Thymus (tissue), 11 donors: Measurements from ENCODE around the gene SPATC1L. TPM values are rescaled to one million over a fixed set of nuclear protein-coding genes. Genes with fewer than 3 reads are reported as not detected.

ENCODE experiments used
- DNase-seq, 9 donors: peaks; one replicate each; pipeline ENCODE4 v3.0.0-alpha.2; 2013; ENCODE audit warnings: low spot score in 9 of 9, low read depth in 6 of 9, missing footprints in 1 of 9
- H3K27ac ChIP-seq, 2 donors: one replicate each; pipeline ENCODE4 v1.5.1; 2013; ENCODE audit warnings: control low read depth in 1 of 2, low read depth in 1 of 2, low read length in 1 of 2, mild to moderate bottlenecking in 1 of 2, moderate library complexity in 1 of 2
- H3K27me3 ChIP-seq, 2 donors: one replicate each; pipeline ENCODE4 v1.5.1; 2013; ENCODE audit warnings: low read length in 1 of 2; ENCODE audit not compliant: control insufficient read depth in 2 of 2, insufficient read depth in 1 of 2
- H3K36me3 ChIP-seq, 2 donors: one replicate each; pipeline ENCODE4 v1.5.1; 2013; ENCODE audit warnings: low read length in 1 of 2, mild to moderate bottlenecking in 1 of 2, moderate library complexity in 1 of 2; ENCODE audit not compliant: control insufficient read depth in 2 of 2, insufficient read depth in 2 of 2
- H3K4me1 ChIP-seq, 2 donors: one replicate each; pipeline ENCODE4 v1.5.1; 2013; ENCODE audit warnings: low read length in 2 of 2; ENCODE audit not compliant: control insufficient read depth in 2 of 2, insufficient read depth in 2 of 2
- H3K4me3 ChIP-seq, 2 donors: one replicate each; pipeline ENCODE4 v1.5.1; 2013; ENCODE audit warnings: low read length in 2 of 2, control low read depth in 1 of 2, mild to moderate bottlenecking in 1 of 2
- H3K9me3 ChIP-seq, 2 donors: one replicate each; pipeline ENCODE4 v1.5.1; 2013; ENCODE audit warnings: low read length in 1 of 2, mild to moderate bottlenecking in 1 of 2; ENCODE audit not compliant: control insufficient read depth in 2 of 2, insufficient read depth in 1 of 2
- WGBS: extraction: QIAGEN DNeasy Blood & Tissue Kit; methylation state at CpG from one replicate; pipeline ENCODE4 v1.1.7; 2013; 5-methylcytosine and 5-hydroxymethylcytosine counted together
- polyA plus RNA-seq: library from polyadenylated mRNA; stranded (reverse); fragments of 200-250 nt; gene quantifications from one replicate; pipeline ENCODE4 v1.2.3, GENCODE V29; 2013
- total RNA-seq: library from RNA; stranded (reverse); fragments of 120-200 nt; gene quantifications from one replicate; pipeline ENCODE4 v1.2.4, GENCODE V29; 2013
- donor health status: healthy.

SPATC1L gene
- total and polyA plus RNA-seq, 2 donors, result 4.8 to 9.6 TPM

GRCh38 chr21:46120301-46121285 lies 63.7 kb downstream of the SPATC1L start:
- Histone ChIP-seq H3K9me3 (peaks cover 0 to 8% of the 10 kb centered on the region in 2 donors), H3K27ac (no peak overlapping the region), H3K4me3 (no peak overlapping the region), H3K4me1 (no peaks in the 10 kb centered on the region), H3K36me3 (peaks cover 0 to 2% of the 10 kb centered on the region in 2 donors), H3K27me3 (no peaks in the 10 kb centered on the region)
- DNase-seq, result no peak
- 93% methylated on average over 26 of the region's 26 CpGs for WGBS

- no peaks in the 10 kb centered on the region for H3K4me1 ChIP-seq
- no peak overlapping the region for H3K27ac ChIP-seq
- peaks cover 0 to 2% of the 10 kb centered on the region in 2 donors for H3K36me3 ChIP-seq
- H3K27me3 ChIP-seq, result no peaks in the 10 kb centered on the region
- no peak overlapping the region for H3K4me3 ChIP-seq
- DNase-seq, result no peak
- 94% methylated on average over 14 of the region's 14 CpGs for WGBS
- peaks cover 0 to 14% of the 10 kb centered on the region in 2 donors for H3K9me3 ChIP-seq
Observed at GRCh38 chr21:46119637-46120271, 64.5 kb downstream of the SPATC1L start.

- Histone ChIP-seq H3K27ac (no peak overlapping the region), H3K9me3 (peaks cover 0 to 14% of the 10 kb centered on the region in 2 donors), H3K4me3 (no peak overlapping the region), H3K4me1 (no peaks in the 10 kb centered on the region), H3K27me3 (no peaks in the 10 kb centered on the region), H3K36me3 (peaks cover 0 to 2% of the 10 kb centered on the region in 2 donors)
- no peak for DNase-seq
- 95% methylated on average over 12 of the region's 12 CpGs for WGBS
Observed at GRCh38 chr21:46119144-46119636, 65.1 kb downstream of the SPATC1L start.

GRCh38 chr21:46118316-46119143 lies 65.7 kb downstream of the SPATC1L start:
- H3K27me3 ChIP-seq, result no peaks in the 10 kb centered on the region
- H3K9me3 ChIP-seq, result peaks cover 0 to 14% of the 10 kb centered on the region in 2 donors
- WGBS, result 95% methylated on average over 27 of the region's 27 CpGs
- peaks cover 0 to 2% of the 10 kb centered on the region in 2 donors for H3K36me3 ChIP-seq
- no peaks in the 10 kb centered on the region for H3K4me1 ChIP-seq
- no peak overlapping the region for H3K4me3 ChIP-seq
- DNase-seq, result no peak
- no peak overlapping the region for H3K27ac ChIP-seq

- Histone ChIP-seq H3K27me3 (no peaks in the 10 kb centered on the region), H3K4me3 (no peak overlapping the region), H3K36me3 (peaks cover 0 to 2% of the 10 kb centered on the region in 2 donors), H3K27ac (no peak overlapping the region), H3K4me1 (no peaks in the 10 kb centered on the region), H3K9me3 (peaks cover 0 to 14% of the 10 kb centered on the region in 2 donors)
- DNase-seq, result no peak
- 85% methylated on average over 29 of the region's 29 CpGs for WGBS
Observed at GRCh38 chr21:46117586-46118315, 66.5 kb downstream of the SPATC1L start.

GRCh38 chr21:46116776-46117585 lies 67.3 kb downstream of the SPATC1L start:
- 93% methylated on average over 24 of the region's 24 CpGs for WGBS
- Histone ChIP-seq H3K27ac (no peak overlapping the region), H3K27me3 (no peaks in the 10 kb centered on the region), H3K4me1 (no peaks in the 10 kb centered on the region), H3K4me3 (no peak overlapping the region), H3K36me3 (peaks cover 0 to 2% of the 10 kb centered on the region in 2 donors), H3K9me3 (peaks cover 2 to 14% of the 10 kb centered on the region in 2 donors)
- DNase-seq, result no peak

GRCh38 chr21:46116189-46116775 lies 68.0 kb downstream of the SPATC1L start:
- Histone ChIP-seq H3K4me3 (no peak overlapping the region), H3K36me3 (peaks cover 0 to 2% of the 10 kb centered on the region in 2 donors), H3K4me1 (no peaks in the 10 kb centered on the region), H3K9me3 (peaks cover 2 to 14% of the 10 kb centered on the region in 2 donors), H3K27ac (no peak overlapping the region), H3K27me3 (no peaks in the 10 kb centered on the region)
- no peak for DNase-seq
- 95% methylated on average over 20 of the region's 20 CpGs for WGBS
